Measurements from ENCODE around the gene APBA2. TPM values are rescaled to one million over a fixed set of nuclear protein-coding genes. Genes with fewer than 3 reads are reported as not detected.

The APBA2 gene
- total and polyA plus RNA-seq, 2 of the 4 experiments (the other 2 are of a cell fraction), result 21.7 to 33.0 TPM

DNA sequence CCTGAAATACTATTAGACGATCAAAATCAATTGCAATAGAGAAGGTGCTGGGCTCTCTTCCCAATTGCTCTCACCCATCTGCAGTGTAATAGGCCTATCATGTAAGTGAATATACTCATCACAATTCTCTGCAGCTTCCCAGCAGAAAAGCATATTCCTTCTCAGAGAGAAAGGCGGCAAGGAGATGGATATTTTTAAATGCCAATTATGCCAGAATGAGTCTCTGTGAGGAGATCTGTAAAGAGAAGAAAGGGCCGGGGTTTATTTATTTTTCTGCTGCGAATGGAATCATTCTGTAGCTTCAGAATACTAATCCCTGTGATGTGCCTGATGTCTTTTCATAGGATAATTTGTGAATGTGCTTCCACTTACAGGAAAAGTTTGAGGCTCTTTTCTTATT lies 112.0 kb downstream of the APBA2 start:
- no peak overlapping the region for H3K14ac ChIP-seq (replicated peaks; ENCODE audit: low read depth, low read length)
- in situ Hi-C loops (cut with MboI; ENCODE audit: low sequenced_read_pairs), result no loop called here
- H3K18ac ChIP-seq (ENCODE audit: low read depth, low read length), result no peak overlapping the region
- peaks cover 6% of the 10 kb centered on the region; the same call in 1 of the 2 replicates for H3K9me1 ChIP-seq (ENCODE audit: insufficient read depth, low read length)
- no peaks in the 10 kb centered on the region; the same call in none of the 2 replicates for H4K20me1 ChIP-seq (ENCODE audit: insufficient read depth, low read length)
- peaks cover 7% of the 10 kb centered on the region for H3K4me1 ChIP-seq (ENCODE audit: control insufficient read depth, insufficient read depth, low read length)
- H2BK5ac ChIP-seq (ENCODE audit: low read depth, low read length, poor library complexity, severe bottlenecking), result no peak overlapping the region
- H3K36me3 ChIP-seq (ENCODE audit: control insufficient read depth, insufficient read depth, low read length), result peaks cover 5% of the 10 kb centered on the region
- H2BK15ac ChIP-seq (ENCODE audit: low read depth, low read length), result no peak overlapping the region
- no peaks in the 10 kb centered on the region for H3K27me3 ChIP-seq (ENCODE audit: control insufficient read depth, insufficient read depth, low read length)
- no peak overlapping the region for H2BK20ac ChIP-seq (ENCODE audit: low read depth, low read length)
- H2AK9ac ChIP-seq (replicated peaks; ENCODE audit: low read depth, low read length, poor library complexity), result no peak overlapping the region
- no peak overlapping the region for H4K5ac ChIP-seq (ENCODE audit: low read depth, low read length)
- H3K9ac ChIP-seq (ENCODE audit: low read depth, low read length), result no peak overlapping the region
- no peak for TF ChIP-seq MAFK (IDR thresholded peaks at IDR 0.05; ENCODE audit: low read depth, low read length)
- no peak for TF ChIP-seq RAD21 (IDR thresholded peaks at IDR 0.05; ENCODE audit: low read length)
- TF ChIP-seq CEBPB (IDR thresholded peaks at IDR 0.05; ENCODE audit: low read depth, low read length), result no peak
- TF ChIP-seq, protein P1, sequence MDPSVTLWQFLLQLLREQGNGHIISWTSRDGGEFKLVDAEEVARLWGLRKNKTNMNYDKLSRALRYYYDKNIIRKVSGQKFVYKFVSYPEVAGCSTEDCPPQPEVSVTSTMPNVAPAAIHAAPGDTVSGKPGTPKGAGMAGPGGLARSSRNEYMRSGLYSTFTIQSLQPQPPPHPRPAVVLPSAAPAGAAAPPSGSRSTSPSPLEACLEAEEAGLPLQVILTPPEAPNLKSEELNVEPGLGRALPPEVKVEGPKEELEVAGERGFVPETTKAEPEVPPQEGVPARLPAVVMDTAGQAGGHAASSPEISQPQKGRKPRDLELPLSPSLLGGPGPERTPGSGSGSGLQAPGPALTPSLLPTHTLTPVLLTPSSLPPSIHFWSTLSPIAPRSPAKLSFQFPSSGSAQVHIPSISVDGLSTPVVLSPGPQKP (IDR thresholded peaks at IDR 0.05; ENCODE audit: borderline replicate concordance, low read depth, low read length), result no peak
- no peak for TF ChIP-seq POLR2A (IDR thresholded peaks at IDR 0.05; ENCODE audit: low read depth, low read length)
- TF ChIP-seq, protein P2, sequence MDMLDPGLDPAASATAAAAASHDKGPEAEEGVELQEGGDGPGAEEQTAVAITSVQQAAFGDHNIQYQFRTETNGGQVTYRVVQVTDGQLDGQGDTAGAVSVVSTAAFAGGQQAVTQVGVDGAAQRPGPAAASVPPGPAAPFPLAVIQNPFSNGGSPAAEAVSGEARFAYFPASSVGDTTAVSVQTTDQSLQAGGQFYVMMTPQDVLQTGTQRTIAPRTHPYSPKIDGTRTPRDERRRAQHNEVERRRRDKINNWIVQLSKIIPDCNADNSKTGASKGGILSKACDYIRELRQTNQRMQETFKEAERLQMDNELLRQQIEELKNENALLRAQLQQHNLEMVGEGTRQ (IDR thresholded peaks at IDR 0.05; ENCODE audit: low read depth, low read length), result no peak
- no peak for TF ChIP-seq RCOR1 (IDR thresholded peaks at IDR 0.05; ENCODE audit: insufficient replicate concordance, low read length)
- no peak overlapping the region for H3K4me2 ChIP-seq (ENCODE audit: low read depth, low read length)
- no peak overlapping the region for H4K8ac ChIP-seq (ENCODE audit: low read depth in 2 of 2, low read length in 2 of 2)
- H3K9me3 ChIP-seq (ENCODE audit: control insufficient read depth, insufficient read depth, low read length), result no peaks in the 10 kb centered on the region
- ChIA-PET POLR2A (ENCODE audit: unreplicated experiment) (no interaction called here), CTCF (no interaction called here)
- BruUV-seq (replicated peaks), result no TSS peak
- DNase-seq, result no peak
- peaks cover 8 to 15% of the 10 kb centered on the region in 2 experiments; a peak in 3 of 4 replicates for H3K79me1 ChIP-seq (ENCODE audit: low read depth in 1 of 2, low read length in 2 of 2)
- H3K56ac ChIP-seq (ENCODE audit: extremely low read depth, insufficient read depth, low read length), result no peak overlapping the region
- dilution Hi-C loops (cut with HindIII; ENCODE audit: low sequenced_read_pairs, unreplicated experiment), result no loop called here
- whole genome bisulfite sequencing, 2 experiments (ENCODE audit: extremely low coverage in 2 of 2, insufficient read length in 1 of 2), result no CpG with 5 or more reads among the region's 4 CpGs
- H3K27ac ChIP-seq (ENCODE audit: insufficient read depth, low read length), result no peak overlapping the region
- no peak overlapping the region for H3K4ac ChIP-seq (ENCODE audit: low read depth, low read length)
- H3K4me3 ChIP-seq (ENCODE audit: insufficient read depth, low read depth, low read length), result no peak overlapping the region
- no peak overlapping the region for H4K91ac ChIP-seq (ENCODE audit: insufficient read depth, low read depth, low read length)
- no peak overlapping the region for H3K23ac ChIP-seq (ENCODE audit: low read depth, low read length)
- H2AFZ ChIP-seq (replicated peaks; ENCODE audit: low read length, poor library complexity), result no peak overlapping the region
- intact Hi-C loops (cut with micrococcal nuclease), result no loop called here
- H2AK5ac ChIP-seq (ENCODE audit: low read depth, low read length), result no peak overlapping the region
- no peak overlapping the region for H2BK120ac ChIP-seq (ENCODE audit: low read depth, low read length)
- no peak for ATAC-seq (ENCODE audit: low read depth)
